NCI-H1417 treated with DMSO at 0.1 percent for 48 hours (cell line): Measurements from ENCODE around the gene MARVELD2.

Source experiments
- DNase-seq: peaks from one replicate; lab custom pipeline; 2025; lab: John Stamatoyannopoulos, UW

MARVELD2 gene

GRCh38 chr5:69493396-69494133 lies 78.6 kb downstream of the MARVELD2 start:
- no peak for DNase-seq
